ENCODE results near the gene GRM8.
A peak's percentile ranks its signal among the peaks of the same experiment; 100 is the strongest.

GRM8 gene

GRCh38 chr7:126608339-126608776, 644.4 kb downstream of the GRM8 start:
- no peak overlapping the region for H3K27ac ChIP-seq
- TF ChIP-seq CTCF (conservative IDR thresholded peaks at IDR 0.05), result peak; percentile 76

DNA sequence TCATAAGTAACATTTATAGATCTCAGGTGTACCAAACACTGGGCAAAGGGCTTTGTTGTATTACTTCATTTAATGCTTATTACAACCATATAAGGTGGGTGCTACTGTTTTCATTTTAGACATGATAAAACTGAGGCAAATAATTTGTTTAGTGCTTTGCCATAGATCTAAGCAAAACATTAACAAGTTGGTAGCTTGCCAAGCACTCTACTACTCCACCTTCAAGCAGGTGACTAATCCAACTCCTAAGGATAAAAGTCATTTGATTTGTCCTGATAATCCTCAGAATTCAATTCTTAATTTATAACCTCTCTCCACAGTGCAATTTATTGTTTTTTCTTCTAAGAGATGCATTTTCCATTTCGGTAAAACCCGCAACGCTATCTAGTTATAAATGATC, 646.4 kb downstream of the GRM8 start:
- TF ChIP-seq CTCF (conservative IDR thresholded peaks at IDR 0.05), result no peak
- no peak overlapping the region for H3K27ac ChIP-seq

DNA sequence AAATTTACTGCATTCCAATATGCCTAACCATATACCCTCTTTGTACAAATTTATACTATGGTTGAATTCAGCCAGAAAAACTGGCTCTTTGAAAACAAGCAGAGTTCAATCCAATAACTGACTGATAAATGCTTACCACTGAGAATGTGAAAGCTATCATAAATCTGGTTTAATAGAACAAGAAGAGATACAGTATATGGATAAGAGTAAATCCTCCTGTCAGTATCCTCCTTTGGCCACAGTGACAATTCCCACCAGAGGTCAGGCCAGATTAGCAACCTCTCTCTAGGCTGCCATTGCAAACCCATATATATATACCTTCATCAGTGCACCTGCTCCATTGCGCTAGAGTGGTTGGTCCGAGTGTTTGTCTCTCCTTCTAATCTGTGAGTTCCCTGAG, 647.2 kb downstream of the GRM8 start:
- TF ChIP-seq CTCF (conservative IDR thresholded peaks at IDR 0.05), result no peak
- no peak overlapping the region for H3K27ac ChIP-seq

DNA sequence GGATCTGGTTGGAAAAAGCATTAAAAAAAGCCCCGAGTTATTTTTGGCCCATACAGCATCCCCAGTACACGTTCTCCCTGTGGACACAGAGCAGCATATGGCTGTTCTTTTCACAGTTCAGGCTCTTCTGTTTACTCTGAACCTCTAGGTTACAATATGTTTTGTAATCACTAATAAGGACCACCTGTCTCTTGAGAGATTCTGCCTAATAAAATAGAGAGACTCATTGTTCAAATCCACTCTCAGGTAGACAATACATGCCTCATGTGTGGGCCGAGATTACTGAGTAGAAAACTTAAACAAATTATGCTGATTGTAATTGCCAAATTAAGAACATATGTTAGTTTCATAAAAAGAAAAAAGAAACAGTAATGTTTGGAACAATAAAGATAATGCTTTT, 647.7 kb downstream of the GRM8 start:
- H3K27ac ChIP-seq, result no peak overlapping the region
- TF ChIP-seq CTCF (conservative IDR thresholded peaks at IDR 0.05), result no peak

DNA sequence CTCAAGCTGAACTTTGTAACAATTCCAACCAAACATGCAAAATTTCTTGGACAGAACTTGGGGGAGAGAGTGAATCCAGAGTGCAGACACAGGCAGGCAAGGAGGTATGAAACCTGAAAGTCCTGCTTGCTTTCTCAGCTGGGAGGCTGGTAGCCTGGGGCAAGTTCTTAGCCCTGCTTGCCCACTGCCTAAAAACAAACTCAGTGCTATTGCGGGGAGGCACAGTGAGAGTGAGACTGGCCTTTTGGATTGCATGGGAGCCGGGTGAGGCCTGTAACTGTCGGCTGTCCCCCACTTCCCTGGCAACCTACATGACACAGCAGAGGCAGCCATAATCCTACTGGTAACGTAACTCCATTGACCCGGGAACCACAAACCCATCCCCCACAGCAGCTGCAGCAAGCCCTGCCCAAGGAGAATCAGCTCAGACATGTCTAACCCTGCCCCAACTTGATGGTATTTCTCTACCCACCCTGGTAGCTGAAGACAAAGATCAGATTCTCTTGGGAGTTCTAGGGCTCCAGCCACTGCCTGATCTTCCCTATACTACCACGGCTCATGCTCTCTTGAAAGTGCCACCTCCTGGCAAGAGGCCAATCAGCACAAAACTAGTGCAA, 663.6 kb downstream of the GRM8 start:
- TF ChIP-seq CTCF (conservative IDR thresholded peaks at IDR 0.05), result no peak

GRCh38 chr7:126578338-126578737, 674.4 kb downstream of the GRM8 start:
- no peak for TF ChIP-seq CTCF (conservative IDR thresholded peaks at IDR 0.05)
- H3K27ac ChIP-seq, result no peak overlapping the region

More for the DNA sequence above, 663.6 kb downstream of the GRM8 start:
- H3K27ac ChIP-seq, result no peak overlapping the region

GRCh38 chr7:126574276-126575250, 678.2 kb downstream of the GRM8 start:
- no peak overlapping the region for H3K27ac ChIP-seq
- TF ChIP-seq CTCF (conservative IDR thresholded peaks at IDR 0.05), result no peak
